Stimulated activated CD8-positive, alpha-beta memory T cell treated with anti-CD3 and anti-CD28 coated beads, Interleukin-4, amount 100 ng/mL, for 24 hours (primary cell): Measurements from ENCODE around the gene NOS1AP.

Source experiments
- DNase-seq: peaks from one replicate; pipeline ENCODE4 v3.0.0-alpha.2; 2020; ENCODE audit warnings: low read depth

NOS1AP gene

GRCh38 chr1:162256287-162256686, 186.8 kb downstream of the NOS1AP start:
- DNase-seq = no peak

GRCh38 chr1:162258394-162258793, 188.9 kb downstream of the NOS1AP start:
- no peak for DNase-seq

GRCh38 chr1:162259894-162260455, 190.5 kb downstream of the NOS1AP start:
- no peak for DNase-seq

GRCh38 chr1:162264108-162264507, 194.6 kb downstream of the NOS1AP start:
- no peak for DNase-seq

GRCh38 chr1:162265983-162266382, 196.5 kb downstream of the NOS1AP start:
- DNase-seq = no peak

GRCh38 chr1:162270016-162270770, 200.7 kb downstream of the NOS1AP start:
- DNase-seq = no peak

- no peak for DNase-seq
Observed at GRCh38 chr1:162271972-162272371, 202.5 kb downstream of the NOS1AP start.

- DNase-seq = no peak
Observed at GRCh38 chr1:162272419-162272818, 202.9 kb downstream of the NOS1AP start.

GRCh38 chr1:162275622-162276175, 206.2 kb downstream of the NOS1AP start:
- no peak for DNase-seq

GRCh38 chr1:162276493-162276892, 207.0 kb downstream of the NOS1AP start:
- no peak for DNase-seq

GRCh38 chr1:162279136-162279498, 209.6 kb downstream of the NOS1AP start:
- no peak for DNase-seq

- no peak for DNase-seq
Observed at GRCh38 chr1:162281426-162281825, 211.9 kb downstream of the NOS1AP start.

- DNase-seq = no peak
Observed at GRCh38 chr1:162283657-162284056, 214.2 kb downstream of the NOS1AP start.

GRCh38 chr1:162284206-162284955, 214.9 kb downstream of the NOS1AP start:
- no peak for DNase-seq

- DNase-seq = no peak
Observed at GRCh38 chr1:162285149-162285561, 215.7 kb downstream of the NOS1AP start.

- no peak for DNase-seq
Observed at GRCh38 chr1:162291000-162291399, 221.5 kb downstream of the NOS1AP start.

GRCh38 chr1:162292422-162292849, 222.9 kb downstream of the NOS1AP start:
- DNase-seq = no peak

GRCh38 chr1:162293073-162293692, 223.7 kb downstream of the NOS1AP start:
- DNase-seq = no peak

- no peak for DNase-seq
Observed at GRCh38 chr1:162294015-162294414, 224.5 kb downstream of the NOS1AP start.

- no peak for DNase-seq
Observed at GRCh38 chr1:162297208-162297607, 227.7 kb downstream of the NOS1AP start.

- no peak for DNase-seq
Observed at GRCh38 chr1:162298266-162298665, 228.8 kb downstream of the NOS1AP start.

- DNase-seq = no peak
Observed at GRCh38 chr1:162299018-162299417, 229.5 kb downstream of the NOS1AP start.
